HL-60/S4 (cell line): ENCODE measurements around the gene RUFY1.
"Not testable (repeated sequence)": the region's sequence is repeated elsewhere in the genome, so short reads cannot be mapped to it uniquely, and the experiment has no call there.

Source experiments
- in situ Hi-C: fragments of 300-500 bp; cut with MboI; formaldehyde crosslinking; loops from 2 replicates; pipeline ENCODE4 v1.14.3; 2022; ENCODE audit warnings: low sequenced_read_pairs

Gene RUFY1

DNA sequence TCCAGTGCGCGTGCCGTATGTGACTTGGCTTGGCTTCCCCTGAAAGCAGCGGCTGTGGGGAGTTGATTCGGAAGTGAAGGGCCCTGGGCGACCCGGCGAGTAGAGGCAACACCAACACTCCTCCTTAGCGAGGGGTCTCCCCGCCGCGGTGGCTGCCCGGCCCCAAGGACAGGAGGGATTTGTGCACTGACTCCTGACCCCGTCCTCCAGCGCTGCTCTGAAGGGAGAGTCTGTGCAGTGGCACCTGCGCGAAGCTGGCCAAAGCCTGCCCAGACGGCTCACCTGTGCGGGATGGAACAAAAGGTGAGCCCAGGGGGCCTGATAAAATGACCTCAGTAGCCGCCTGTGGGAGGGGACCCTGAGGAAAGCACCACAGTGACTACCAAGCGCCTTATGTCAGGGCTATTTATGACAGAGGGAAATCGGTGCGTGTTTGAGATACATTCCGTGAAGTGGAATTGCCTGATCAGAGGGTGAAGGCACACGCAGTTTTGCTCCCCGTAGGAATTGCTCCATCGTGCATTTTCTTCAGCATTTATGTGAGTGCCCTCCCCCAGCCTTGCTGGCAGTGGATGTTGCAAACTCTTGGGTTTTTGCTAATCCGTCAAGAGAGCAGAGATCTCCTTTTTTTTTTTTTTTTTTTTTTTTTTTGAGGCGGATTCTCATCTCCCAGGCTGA, 108.0 kb downstream of the RUFY1 start:
- in situ Hi-C loops, result not testable (repeated sequence)
